Parathyroid adenoma (tissue), 2 donors: ENCODE data around the gene TCF4.

Source experiments
- H2AFZ ChIP-seq: fragments of 300-600 bp; sonication (generic); one replicate; pipeline ENCODE4 v1.7.0; 2017; ENCODE audit warnings: antibody characterized with exemption, mild to moderate bottlenecking
- H3K27ac ChIP-seq: fragments of 300-600 bp; sonication (generic); one replicate; pipeline ENCODE4 v1.7.0; 2017
- H3K27me3 ChIP-seq: fragments of 300-600 bp; sonication (generic); one replicate; pipeline ENCODE4 v1.7.0; 2017; ENCODE audit warnings: low read length; ENCODE audit not compliant: control insufficient read depth, insufficient read depth
- H3K36me3 ChIP-seq: fragments of 300-600 bp; sonication (generic); one replicate; pipeline ENCODE4 v1.7.0; 2017; ENCODE audit warnings: low read length; ENCODE audit not compliant: control insufficient read depth, insufficient read depth
- H3K4me1 ChIP-seq: fragments of 300-600 bp; sonication (generic); one replicate; pipeline ENCODE4 v1.7.0; 2017; ENCODE audit warnings: control low read depth
- H3K4me2 ChIP-seq: fragments of 300-600 bp; sonication (generic); one replicate; pipeline ENCODE4 v1.7.0; 2017; ENCODE audit warnings: low read length
- H3K4me3 ChIP-seq: fragments of 300-600 bp; sonication (generic); one replicate; pipeline ENCODE4 v1.7.0; 2017; ENCODE audit warnings: low read depth, low read length
- H3K79me2 ChIP-seq: fragments of 300-600 bp; sonication (generic); one replicate; pipeline ENCODE4 v1.7.0; 2017; ENCODE audit warnings: control low read depth
- H3K9ac ChIP-seq: fragments of 300-600 bp; sonication (generic); one replicate; pipeline ENCODE4 v1.7.0; 2017; ENCODE audit warnings: mild to moderate bottlenecking
- H3K9me3 ChIP-seq: fragments of 300-600 bp; sonication (generic); one replicate; pipeline ENCODE4 v1.7.0; 2017; ENCODE audit warnings: low read length; ENCODE audit not compliant: control insufficient read depth
- CTCF ChIP-seq: fragments of 300-600 bp; sonication (generic); IDR thresholded peaks from one replicate; pipeline ENCODE4 v1.7.0; 2017; ENCODE audit warnings: antibody characterized with exemption, mild to moderate bottlenecking
- donor health status: primary hyperparathyroidism.

Gene TCF4

DNA sequence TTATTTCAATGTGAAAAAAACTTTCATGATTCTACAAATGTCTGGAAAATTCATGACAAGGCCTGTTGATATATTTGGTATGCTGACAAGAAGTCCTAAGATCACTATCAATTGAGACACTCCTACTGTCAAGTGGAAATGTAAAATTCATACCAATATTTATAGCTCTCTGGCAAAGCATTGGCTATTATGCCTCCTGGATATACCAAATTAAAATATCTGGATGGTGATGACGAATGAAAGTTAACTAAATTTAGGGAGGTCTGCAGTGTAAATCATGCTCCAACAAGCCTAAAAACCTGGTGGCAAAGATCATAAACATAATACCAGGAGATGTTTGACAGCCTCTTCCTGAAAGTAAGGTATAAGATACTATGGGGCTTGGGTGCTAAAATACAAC is 41.1 kb upstream of the TCF4 start:
- Histone ChIP-seq H3K79me2 (no peaks in the 10 kb centered on the region), H3K4me2 (no peak overlapping the region)
- TF ChIP-seq CTCF, result no peak

DNA sequence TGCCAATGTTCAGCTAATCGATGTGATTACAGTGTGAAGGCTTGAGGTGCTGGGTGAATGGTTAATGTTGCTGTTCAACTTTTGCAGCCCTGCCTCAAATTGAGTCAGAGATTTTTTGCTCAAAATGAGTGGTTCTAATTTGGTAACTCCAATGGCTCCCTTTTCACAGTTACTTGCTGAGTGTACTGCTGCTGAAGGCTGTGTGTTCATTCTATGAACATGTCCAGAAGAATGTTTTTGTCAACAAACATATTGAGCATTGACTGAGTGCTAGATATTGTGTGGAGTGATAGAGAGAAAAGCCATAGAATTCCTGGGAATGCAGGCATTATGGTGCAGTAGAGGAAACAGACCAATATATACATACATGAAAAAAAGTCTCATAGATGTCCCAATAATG is 39.0 kb upstream of the TCF4 start:
- Histone ChIP-seq H3K9me3 (no peaks in the 10 kb centered on the region), H3K36me3 (no peaks in the 10 kb centered on the region), H3K4me3 (no peak overlapping the region), H3K27me3 (no peaks in the 10 kb centered on the region), H3K9ac (no peak overlapping the region), H2AFZ (no peak overlapping the region), H3K79me2 (no peaks in the 10 kb centered on the region), H3K27ac (no peak overlapping the region), H3K4me1 (no peaks in the 10 kb centered on the region), H3K4me2 (no peak overlapping the region)
- no peak for TF ChIP-seq CTCF

More for the DNA sequence above, 41.1 kb upstream of the TCF4 start:
- H3K4me1 ChIP-seq, result no peaks in the 10 kb centered on the region
- H3K27ac ChIP-seq, result no peak overlapping the region
- no peaks in the 10 kb centered on the region for H3K36me3 ChIP-seq
- no peak overlapping the region for H3K4me3 ChIP-seq
- no peak overlapping the region for H2AFZ ChIP-seq
- no peaks in the 10 kb centered on the region for H3K9me3 ChIP-seq
- H3K27me3 ChIP-seq, result no peaks in the 10 kb centered on the region
- no peak overlapping the region for H3K9ac ChIP-seq

DNA sequence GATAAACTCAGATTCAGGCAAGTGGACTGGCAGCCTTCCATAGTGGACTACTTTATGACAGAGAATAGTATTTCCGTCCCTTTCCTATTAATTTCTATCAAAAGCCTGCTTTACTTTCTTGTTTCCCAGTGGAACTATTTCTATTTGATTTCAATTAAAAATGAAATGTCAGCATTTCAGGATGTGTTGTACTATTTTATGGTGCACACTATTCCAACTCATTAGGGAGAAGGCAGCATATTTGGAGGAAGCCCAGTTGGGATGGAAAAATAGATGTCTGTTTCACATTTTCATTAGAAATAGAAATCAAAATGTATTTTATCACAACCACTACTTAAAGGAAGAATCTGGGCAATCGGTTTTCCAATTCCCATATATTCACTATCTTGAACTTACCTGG is 37.9 kb upstream of the TCF4 start:
- Histone ChIP-seq H3K9me3 (no peaks in the 10 kb centered on the region), H3K79me2 (no peaks in the 10 kb centered on the region), H3K36me3 (no peaks in the 10 kb centered on the region), H3K9ac (no peak overlapping the region), H2AFZ (no peak overlapping the region), H3K27me3 (no peaks in the 10 kb centered on the region), H3K4me3 (no peak overlapping the region), H3K4me1 (no peaks in the 10 kb centered on the region), H3K4me2 (no peak overlapping the region), H3K27ac (no peak overlapping the region)
- no peak for TF ChIP-seq CTCF

- H3K36me3 ChIP-seq, result no peaks in the 10 kb centered on the region
- no peaks in the 10 kb centered on the region for H3K4me1 ChIP-seq
- H3K27ac ChIP-seq, result no peak overlapping the region
These were observed 35.6 kb upstream of the TCF4 start for GRCh38 chr18:55623626-55624025.

More at GRCh38 chr18:55623626-55624025, 35.6 kb upstream of the TCF4 start:
- Histone ChIP-seq H3K9ac (no peak overlapping the region), H3K27me3 (no peaks in the 10 kb centered on the region), H3K9me3 (no peaks in the 10 kb centered on the region), H3K4me2 (no peak overlapping the region), H2AFZ (no peak overlapping the region), H3K79me2 (no peaks in the 10 kb centered on the region), H3K4me3 (no peak overlapping the region)
- no peak for TF ChIP-seq CTCF
